Myocyte (in vitro differentiated cells): Measurements from ENCODE around the gene ZNF655. TPM values are rescaled to one million over a fixed set of nuclear protein-coding genes. Genes with fewer than 3 reads are reported as not detected.

Source experiments
- DNase-seq: peaks from one replicate; pipeline ENCODE4 v3.0.0-alpha.2; 2012; ENCODE audit warnings: low read depth
- total RNA-seq: library from RNA; depleted of rRNA; stranded (reverse); fragments of >200 nt; gene quantifications from 2 replicates; pipeline ENCODE4 v1.2.3, GENCODE V29; 2014

ZNF655 gene
- total RNA-seq, 1 donor from 2014 or later: 110 TPM

DNA sequence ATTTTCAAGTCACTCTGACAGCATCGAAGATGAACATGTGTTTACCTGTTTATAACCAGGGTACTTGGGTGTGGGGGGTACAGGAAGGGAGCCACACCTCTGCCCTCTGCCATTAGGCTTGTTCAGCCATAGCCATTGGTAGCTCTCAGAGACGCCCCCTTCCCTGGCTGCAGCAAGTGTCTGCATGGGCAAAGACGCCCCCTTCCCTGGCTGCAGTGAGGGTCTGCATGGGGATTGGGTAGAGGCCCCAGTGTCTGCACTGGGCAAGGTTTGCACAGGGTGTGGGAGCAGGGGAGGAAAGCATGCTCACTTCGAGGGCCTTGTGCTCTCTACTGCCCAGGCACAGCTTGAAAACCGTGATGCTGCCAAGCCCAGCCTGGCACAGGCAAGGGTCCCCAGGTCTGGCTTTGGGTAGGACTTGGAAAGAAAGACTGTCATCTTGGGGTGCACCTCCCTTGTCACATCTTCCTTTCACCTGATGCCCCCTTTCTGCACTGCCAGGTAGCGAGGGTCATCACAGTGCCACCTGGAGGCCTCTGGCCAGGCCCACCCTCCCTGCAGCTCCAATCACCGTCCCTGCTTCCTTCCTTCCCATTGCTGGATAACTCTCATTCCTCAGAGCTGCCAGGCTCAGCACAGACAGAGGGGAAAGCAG, 43.3 kb downstream of the ZNF655 start:
- DNase-seq: no peak

DNA sequence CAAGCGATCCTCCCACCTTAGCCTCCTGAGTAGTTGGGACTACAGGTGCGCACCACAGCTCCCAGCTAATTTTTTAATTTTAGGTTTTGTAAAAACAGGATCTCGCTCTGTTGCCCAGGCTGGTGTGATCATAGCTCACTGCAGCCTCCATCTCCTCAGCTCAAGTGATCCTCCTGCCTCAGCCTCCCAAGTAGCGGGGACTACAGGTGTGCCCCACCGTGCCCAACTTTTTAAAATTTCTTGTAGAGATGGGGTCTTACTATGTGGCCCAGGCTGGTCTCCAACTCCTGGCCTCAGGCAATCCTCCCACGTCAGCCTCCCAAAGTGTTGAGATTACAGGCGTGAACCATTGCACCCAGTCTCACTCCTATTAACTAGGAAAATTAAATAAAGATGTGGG, 47.1 kb downstream of the ZNF655 start:
- DNase-seq: no peak

DNA sequence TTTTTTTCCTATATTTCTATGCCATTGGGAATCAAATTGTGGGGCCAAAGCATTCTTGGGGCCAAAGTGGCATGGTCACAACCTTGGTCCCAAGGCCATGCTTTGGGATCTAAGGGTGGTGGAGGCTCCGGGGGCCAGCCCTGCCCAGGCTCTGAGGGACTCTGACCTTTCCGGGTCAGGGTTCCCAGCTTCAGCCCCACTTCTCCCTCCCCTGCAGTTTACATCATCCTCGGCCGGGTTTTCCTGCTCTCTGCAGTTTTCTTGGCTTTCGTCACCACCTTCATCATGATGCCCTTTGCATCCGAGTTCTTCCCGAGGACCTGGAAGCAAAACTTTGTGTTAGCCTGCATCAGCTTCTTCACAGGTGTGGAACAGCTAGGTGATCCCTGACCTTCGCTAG, 48.1 kb downstream of the ZNF655 start:
- DNase-seq: no peak

DNA sequence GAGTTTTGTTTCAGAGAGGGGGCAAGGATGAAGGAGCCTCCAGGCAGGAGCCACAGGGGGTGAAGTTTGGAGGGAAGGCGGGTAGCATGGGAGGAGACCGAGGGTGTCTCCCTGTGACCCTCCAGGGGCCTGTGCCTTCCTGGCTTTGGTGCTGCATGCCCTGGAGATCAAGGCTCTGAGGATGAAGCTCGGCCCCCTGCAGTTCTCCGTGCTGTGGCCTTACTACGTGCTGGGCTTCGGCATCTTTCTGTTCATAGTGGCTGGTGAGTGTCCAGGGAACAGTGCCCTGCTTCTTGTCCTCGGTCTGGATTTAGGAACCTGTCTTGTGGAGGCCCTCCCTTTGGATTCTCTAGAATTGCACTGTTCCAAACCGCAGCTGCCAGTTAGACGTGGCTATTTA, 49.1 kb downstream of the ZNF655 start:
- DNase-seq: no peak

DNA sequence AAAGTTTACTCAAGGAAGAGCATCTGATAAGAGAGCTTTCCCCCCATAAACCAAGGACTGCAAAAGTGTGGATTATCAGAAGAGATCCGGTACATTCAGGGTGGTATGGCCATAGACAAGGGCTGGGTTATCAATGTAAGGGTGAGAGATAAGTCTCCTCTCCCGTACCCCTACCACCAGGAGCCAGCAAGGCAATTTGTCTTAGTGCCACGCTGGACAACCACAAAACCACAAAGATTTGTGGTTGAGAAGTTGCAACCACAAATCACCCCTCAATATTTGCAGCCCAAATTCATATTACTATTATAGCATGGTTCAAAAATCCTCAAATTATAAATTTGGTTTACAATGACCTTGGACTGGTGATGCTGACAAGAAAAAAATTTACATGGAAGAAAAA, 56.1 kb downstream of the ZNF655 start:
- peak; percentile 31 for DNase-seq

DNA sequence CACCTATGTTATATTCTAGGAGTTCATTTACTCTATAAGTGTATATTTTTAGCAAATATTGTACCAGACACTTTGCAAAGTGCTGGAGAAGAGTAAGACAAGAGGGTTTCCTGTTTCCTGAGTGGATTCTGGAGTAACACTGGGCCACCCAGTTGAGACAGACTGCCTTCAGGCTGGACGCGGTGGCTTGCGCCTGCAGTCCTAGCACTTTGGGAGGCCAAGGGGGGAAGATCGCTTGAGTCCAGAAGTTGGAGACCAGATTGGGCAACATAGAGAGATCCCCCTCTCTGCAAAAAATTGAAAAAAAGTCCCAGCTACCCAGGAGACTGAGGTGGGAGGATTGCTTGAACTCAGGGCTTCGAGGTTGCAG, 57.5 kb downstream of the ZNF655 start:
- no peak for DNase-seq

DNA sequence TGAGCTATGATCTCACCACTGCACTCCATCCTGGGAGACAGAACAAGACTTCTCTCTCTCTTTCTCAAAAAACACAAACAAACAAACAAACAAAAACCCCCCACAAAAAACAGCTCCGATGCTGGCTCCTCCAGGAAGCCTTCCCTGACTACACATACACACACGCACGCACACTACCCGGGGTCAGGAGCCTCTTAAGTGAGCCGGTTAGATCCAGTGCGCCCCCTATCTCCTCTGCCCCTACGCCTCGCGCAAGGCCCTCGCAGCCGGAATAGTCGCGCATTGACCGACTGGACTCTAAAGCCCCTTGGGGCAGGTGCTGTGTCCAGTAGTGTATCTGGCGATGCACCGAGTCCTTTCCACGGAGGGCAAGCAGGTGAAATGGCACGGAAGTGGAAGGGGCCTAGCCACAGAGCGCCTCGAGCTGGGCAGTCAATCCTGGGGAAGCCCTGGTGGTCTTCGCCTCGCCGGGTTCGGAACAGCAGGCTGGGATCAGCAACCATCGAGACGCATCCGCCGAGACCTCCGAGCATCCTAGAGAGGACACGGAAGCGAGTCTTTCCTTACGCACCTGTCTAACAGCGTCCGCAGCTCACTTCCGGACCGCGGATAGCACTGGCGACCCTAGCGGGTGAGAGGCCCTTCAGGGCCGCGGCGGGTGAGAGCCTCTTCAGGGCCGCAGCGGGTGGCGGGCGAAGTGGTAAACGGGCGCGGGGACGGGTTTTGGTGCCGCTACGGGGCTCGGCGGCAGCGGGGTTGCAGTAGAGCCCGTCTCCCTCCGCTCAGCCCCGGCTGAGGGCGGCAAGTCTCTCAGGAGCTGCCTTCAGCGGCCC, 58.1 kb downstream of the ZNF655 start, which contains the start of gene ZSCAN25:
Gene ZSCAN25 (plus strand): TSS at position 588 of the 833 bp plus-strand sequence. CDS start 2,661 bp downstream, outside the sequence.
- peak; percentile 97 for DNase-seq

DNA sequence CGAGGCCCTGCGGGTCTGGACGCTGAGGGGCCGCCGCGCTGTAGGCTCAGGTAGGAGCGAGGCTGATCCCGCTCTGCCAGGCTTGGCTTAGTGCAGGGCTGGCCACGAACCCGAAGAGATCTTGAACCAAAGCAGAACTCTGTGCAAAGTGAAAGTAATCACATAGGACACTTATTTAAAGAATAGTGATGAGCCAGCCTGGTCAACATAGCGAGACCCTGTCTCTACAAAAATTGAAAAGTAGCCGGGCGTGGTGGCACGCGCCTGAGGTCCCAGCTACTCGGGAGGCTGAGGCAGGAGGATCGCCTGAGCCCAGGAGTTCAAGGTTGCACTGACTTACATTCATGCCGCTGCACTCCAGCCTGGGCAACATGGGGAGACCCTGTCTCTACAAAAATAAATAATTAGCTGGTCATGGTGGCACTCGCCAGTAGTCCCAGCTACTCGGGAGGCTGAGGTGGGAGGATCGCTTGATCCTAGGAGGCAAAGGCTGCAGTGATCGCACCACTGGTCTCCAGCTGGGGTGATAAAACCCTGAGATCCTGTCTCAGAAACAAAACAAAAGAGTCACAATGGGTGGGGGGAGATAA, 58.8 kb downstream of the ZNF655 start:
- DNase-seq: no peak

GRCh38 chr7:99618726-99619125, 60.3 kb downstream of the ZNF655 start:
- DNase-seq: no peak

GRCh38 chr7:99619571-99620130, 61.2 kb downstream of the ZNF655 start:
- DNase-seq: no peak

DNA sequence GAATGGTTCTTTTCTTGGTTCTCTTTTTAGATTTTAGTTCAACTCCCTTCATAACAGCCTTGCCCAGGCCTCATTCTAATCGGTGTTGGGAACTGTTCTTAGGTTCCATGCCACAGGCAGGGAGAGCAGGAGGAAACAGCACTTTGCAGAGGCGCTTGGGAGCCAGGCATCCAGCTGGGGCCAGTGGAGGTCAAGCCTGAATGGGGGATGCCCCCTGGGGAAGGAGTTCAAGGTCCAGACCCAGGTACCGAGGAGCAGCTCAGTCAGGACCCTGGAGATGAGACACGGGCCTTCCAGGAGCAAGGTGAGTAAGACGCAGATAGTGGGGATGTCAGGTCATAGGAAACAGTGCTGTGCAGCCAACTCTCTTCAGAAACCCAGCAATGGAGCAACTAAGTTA, 62.8 kb downstream of the ZNF655 start:
- DNase-seq: no peak

GRCh38 chr7:99622596-99622995, 64.2 kb downstream of the ZNF655 start:
- no peak for DNase-seq

DNA sequence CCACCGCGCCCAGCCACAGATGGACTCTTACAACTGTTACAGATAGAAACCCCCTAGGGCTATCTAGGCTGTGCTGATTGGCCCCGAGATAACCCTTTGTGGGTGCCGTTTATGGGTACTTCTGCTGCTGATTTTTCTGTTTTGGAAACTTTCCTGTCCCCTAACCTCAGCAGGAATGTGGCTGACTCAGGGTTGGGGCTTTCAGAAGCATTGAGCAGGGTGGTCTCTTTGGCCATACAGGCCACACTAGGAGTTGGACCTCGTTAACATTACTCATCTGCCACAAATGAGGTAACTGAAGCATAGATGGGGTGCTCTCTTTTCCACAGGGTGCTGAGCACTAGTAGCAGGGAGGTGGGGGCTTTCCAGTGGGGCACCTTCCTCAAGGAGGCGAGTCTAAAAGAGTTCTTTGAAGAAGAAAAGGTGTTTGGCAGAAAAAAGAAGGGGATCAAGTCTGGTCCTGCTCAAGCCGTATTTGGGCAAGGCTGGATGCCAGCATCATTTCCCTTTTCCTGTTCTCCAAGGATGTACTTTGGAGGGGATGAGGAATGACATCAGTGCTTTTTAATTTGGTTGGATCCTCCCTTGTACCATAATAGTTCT, 64.8 kb downstream of the ZNF655 start:
- DNase-seq: no peak

GRCh38 chr7:99623702-99624447, 65.4 kb downstream of the ZNF655 start:
- no peak for DNase-seq

DNA sequence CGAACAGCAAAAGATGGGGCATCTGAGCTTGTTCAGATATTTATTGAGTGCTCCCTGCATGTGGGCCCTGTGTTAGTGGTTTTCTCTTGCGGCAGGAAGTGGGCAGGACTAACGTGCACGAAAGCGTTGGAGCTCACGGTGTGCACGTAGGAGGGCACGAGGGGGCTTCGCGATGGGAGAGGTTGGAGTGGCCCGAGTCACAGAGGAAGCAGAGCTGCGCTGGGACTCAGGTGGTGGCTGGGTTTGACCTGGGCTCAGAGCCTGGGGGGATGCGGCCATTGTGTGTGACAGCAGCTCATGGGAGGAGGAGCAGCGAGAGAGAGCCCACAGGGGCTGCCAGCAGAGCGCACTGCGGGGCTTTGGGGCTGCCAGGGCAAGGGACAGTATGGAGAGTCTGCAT, 66.0 kb downstream of the ZNF655 start:
- DNase-seq: no peak

DNA sequence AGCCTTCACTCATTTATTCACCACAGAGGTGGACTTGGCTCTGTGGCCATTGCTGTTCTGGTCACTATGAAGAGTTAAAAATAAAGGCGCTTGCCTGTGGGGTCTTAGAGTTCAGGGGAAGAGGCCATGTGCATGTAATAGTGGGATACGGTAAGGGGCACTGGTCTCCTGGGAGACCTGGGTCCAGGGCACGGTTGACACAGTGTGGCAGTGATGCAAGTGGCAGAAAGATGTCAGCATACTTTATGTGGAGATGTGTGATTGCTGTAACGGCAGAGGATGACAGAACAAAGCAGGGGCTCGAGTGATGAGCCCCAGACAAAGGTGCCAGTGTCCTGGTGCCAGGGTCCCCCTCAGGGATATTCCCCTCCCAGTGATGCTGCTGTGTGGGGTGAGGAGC, 66.9 kb downstream of the ZNF655 start:
- no peak for DNase-seq

GRCh38 chr7:99625961-99626360, 67.5 kb downstream of the ZNF655 start:
- no peak for DNase-seq
